Heart left ventricle (tissue), 13 donors: ENCODE data around the gene UGT1A1.

Source experiments
- CTCF ChIP-seq, 12 donors: fragments of 200-600 bp; sonication (generic) in 4 of 12; IDR thresholded peaks; one replicate each; pipeline versions ENCODE4 v1.5.0 to v1.8.0; 2018 to 2022; ENCODE audit warnings: antibody characterized with exemption in 12 of 12, mild to moderate bottlenecking in 5 of 12
- POLR2A ChIP-seq, 2 donors: fragments of 450-650 bp; IDR thresholded peaks; one replicate each; pipeline ENCODE4 v1.6.1; 2017; ENCODE audit warnings: antibody characterized with exemption in 2 of 2, mild to moderate bottlenecking in 2 of 2, moderate library complexity in 2 of 2
- donor health status: ischemic (EF 13 %, LVEDD 7.1; RV severe dilation, severe dysfunction).
- donor health status: DM: no; HTN: yes; CAD: no.
- donor health status: DM: no; HTN: no; CAD: no.
- donor health status: ischemic (EF 25% LVEDD 6.9; RV normal size, moderate dysfunction).
- donor health status: ischemic (EF 25% LVEDD 5.7; RV mildly dilated, moderate dysfunction).
- donor health status: ischemic (EF 35%, LVEDD 5.7; RV mildly dilated, moderate dysfunction).
- donor health status: nonischemic (EF 11% LVEDD 7.7; RV severe dilation, severe dysfunction).
- donor health status: DM: yes; HTN: yes; CAD: no.
- donor health status: PGD.
- donor health status: ischemic (EF 29% LVEDD 5.4; RV normal size, mild dysfunction).
- donor health status: nonischemic (EF 23%, LVEDD 6.1; RV moderate dilation, normal function).

- no peak for TF ChIP-seq CTCF (IDR thresholded peaks at IDR 0.05)
- TF ChIP-seq POLR2A (IDR thresholded peaks at IDR 0.05) = no peak
These were observed 36.2 kb downstream of the UGT1A1 start for GRCh38 chr2:233796254-233796653.
